ENCODE data around the gene RPTN. TPM values are rescaled to one million over a fixed set of nuclear protein-coding genes. Genes with fewer than 3 reads are reported as not detected.

Gene RPTN
- total RNA-seq, 1 donor from 2014 or later, result 0.09 TPM

DNA sequence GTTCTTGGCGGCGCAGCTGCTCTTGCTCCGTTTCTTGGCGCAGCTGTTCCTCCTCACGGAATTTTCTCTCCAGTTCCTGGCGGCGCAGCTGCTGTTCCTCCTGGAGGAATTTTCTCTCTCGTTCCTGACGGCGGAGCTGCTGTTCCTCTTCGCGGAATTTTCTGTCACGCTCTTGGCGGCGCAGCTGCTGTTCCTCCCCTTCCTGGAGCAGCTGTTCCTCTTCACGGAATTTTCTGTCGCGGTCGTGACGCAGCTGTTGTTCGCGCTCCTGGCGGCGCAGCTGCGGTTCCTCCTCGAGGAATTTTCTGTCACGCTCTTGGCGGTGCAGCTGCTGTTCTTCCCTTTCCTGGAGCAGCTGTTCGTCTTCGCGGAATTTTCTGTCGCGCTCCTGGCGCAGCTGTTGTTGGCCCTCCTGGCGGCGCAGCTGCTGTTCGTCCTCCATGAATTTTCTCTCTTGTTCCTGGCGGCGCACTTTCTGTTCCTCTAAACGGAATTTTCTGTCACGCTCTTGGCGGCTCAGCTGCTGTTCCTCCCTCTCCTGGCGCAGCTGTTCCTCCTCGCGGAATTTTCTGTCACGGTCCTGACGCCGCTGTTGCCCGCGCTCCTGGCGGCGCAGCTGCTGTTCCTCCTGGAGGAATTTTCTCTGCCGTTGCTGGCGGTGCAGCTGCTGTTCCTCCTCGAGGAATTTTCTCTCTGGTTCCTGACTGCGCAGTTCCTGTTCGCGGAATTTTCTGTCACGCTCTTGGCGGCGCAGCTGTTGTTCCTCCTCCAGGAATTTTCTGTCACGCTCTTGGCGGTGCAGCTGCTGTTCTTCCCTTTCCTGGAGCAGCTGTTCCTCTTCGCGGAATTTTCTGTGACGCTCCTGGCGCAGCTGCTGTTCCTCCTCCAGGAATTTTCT lies 50.8 kb downstream of the RPTN start:
- H3K4me3 Mint-ChIP-seq (ENCODE audit: unreplicated experiment), result no peak overlapping the region
- H3K9me3 Mint-ChIP-seq (ENCODE audit: unreplicated experiment), result peaks cover 11% of the 10 kb centered on the region
- Histone ChIP-seq H3K79me2 (ENCODE audit: insufficient read depth, low read length) (no peaks in the 10 kb centered on the region), H3K27ac (ENCODE audit: low read depth, low read length) (no peak overlapping the region), H2AFZ (ENCODE audit: low read depth, low read length) (peak overlapping the region; percentile 55), H3K4me3 (ENCODE audit: insufficient read depth, low read depth, low read length) (peak overlapping the region; percentile 27), H3K36me3 (ENCODE audit: insufficient read depth, low read length) (no peaks in the 10 kb centered on the region), H3K4me1 (ENCODE audit: insufficient read depth, low read length) (peaks cover 22% of the 10 kb centered on the region), H4K20me1 (ENCODE audit: insufficient read depth, low read length) (no peaks in the 10 kb centered on the region), H3K9me3 (ENCODE audit: insufficient read depth, low read depth, low read length) (peaks cover 15% of the 10 kb centered on the region), H3K9ac (ENCODE audit: low read length) (no peak overlapping the region), H3K27me3 (ENCODE audit: insufficient read depth, low read length) (peaks cover 75% of the 10 kb centered on the region), H3K4me2 (ENCODE audit: low read length) (peak overlapping the region; percentile 88)
- FAIRE-seq (no peak), DNase-seq (ENCODE audit: low read depth) (peak; percentile 48)
- no peaks in the 10 kb centered on the region for H3K36me3 Mint-ChIP-seq (ENCODE audit: low read depth, unreplicated experiment)
- H3K4me1 Mint-ChIP-seq (ENCODE audit: low read depth, unreplicated experiment), result peaks cover 4% of the 10 kb centered on the region
- TF ChIP-seq EZH2 (IDR thresholded peaks at IDR 0.05; ENCODE audit: insufficient read depth, low read length), result peak; percentile 28
- TF ChIP-seq, protein P1, sequence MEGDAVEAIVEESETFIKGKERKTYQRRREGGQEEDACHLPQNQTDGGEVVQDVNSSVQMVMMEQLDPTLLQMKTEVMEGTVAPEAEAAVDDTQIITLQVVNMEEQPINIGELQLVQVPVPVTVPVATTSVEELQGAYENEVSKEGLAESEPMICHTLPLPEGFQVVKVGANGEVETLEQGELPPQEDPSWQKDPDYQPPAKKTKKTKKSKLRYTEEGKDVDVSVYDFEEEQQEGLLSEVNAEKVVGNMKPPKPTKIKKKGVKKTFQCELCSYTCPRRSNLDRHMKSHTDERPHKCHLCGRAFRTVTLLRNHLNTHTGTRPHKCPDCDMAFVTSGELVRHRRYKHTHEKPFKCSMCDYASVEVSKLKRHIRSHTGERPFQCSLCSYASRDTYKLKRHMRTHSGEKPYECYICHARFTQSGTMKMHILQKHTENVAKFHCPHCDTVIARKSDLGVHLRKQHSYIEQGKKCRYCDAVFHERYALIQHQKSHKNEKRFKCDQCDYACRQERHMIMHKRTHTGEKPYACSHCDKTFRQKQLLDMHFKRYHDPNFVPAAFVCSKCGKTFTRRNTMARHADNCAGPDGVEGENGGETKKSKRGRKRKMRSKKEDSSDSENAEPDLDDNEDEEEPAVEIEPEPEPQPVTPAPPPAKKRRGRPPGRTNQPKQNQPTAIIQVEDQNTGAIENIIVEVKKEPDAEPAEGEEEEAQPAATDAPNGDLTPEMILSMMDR (IDR thresholded peaks at IDR 0.05; ENCODE audit: insufficient read depth, low read depth, low read length), result no peak
- H3K27ac Mint-ChIP-seq (ENCODE audit: unreplicated experiment), result no peak overlapping the region
- H3K27me3 Mint-ChIP-seq (ENCODE audit: low read depth, unreplicated experiment), result peaks cover 32% of the 10 kb centered on the region

DNA sequence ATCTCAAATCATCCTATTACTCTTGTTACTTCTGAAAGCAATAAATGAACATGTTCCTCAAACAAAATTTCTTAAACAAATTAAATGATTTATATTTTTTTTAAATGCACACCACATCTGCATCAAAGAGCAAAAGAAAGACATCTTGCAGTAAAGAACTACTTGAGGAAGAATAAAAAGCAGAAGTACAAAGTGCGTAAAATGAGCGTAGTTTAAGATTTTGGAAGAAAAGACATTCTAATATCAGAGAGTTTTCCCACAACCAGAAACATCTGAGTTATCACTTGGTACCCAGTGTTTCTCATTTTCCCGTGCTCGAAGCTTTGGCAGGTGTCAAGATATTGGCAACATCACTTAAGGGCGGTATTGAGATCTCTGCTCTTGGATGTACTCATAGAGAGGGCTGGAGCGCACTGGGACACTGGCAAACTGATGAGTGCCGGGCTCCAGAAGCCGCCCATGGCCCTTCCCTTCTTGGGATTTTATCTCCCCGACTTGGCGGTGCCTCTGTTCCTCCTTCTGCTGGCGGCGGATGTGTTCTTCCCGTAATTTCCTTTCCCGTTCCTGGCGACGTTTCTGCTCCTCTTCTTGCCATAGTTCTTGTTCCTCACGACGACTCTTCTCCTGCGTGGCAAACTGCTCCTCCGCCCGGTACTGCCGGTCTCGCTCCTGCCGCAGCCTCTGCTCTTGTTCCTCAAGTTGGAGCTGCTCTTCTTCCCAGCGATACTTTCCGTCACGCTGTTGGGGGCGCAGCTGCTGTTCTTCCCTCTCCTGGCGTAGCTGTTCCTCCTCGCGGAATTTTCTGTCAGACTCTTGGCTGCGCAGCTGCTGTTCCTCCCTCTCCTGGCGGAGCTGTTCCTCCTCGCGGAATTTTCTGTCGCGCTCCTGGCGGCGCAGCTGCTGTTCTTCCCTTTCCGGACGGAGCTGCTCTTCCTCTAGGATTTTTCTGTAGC lies 51.7 kb downstream of the RPTN start:
- FAIRE-seq, result no peak
- H3K4me3 Mint-ChIP-seq (ENCODE audit: unreplicated experiment), result no peak overlapping the region
- H3K9me3 ChIP-seq (ENCODE audit: insufficient read depth, low read depth, low read length), result peaks cover 13% of the 10 kb centered on the region
- H3K27me3 ChIP-seq (ENCODE audit: insufficient read depth, low read length), result peaks cover 69% of the 10 kb centered on the region
- H3K27me3 Mint-ChIP-seq (ENCODE audit: low read depth, unreplicated experiment), result peaks cover 39% of the 10 kb centered on the region
- TF ChIP-seq EZH2 (IDR thresholded peaks at IDR 0.05; ENCODE audit: insufficient read depth, low read length), result no peak
- TF ChIP-seq, protein P1 (IDR thresholded peaks at IDR 0.05; ENCODE audit: insufficient read depth, low read depth, low read length), result no peak
- H3K9ac ChIP-seq (ENCODE audit: low read length), result no peak overlapping the region
- peak overlapping the region; percentile 27 for H3K4me3 ChIP-seq (ENCODE audit: insufficient read depth, low read depth, low read length)
- no peak for DNase-seq (ENCODE audit: low read depth)
- peak overlapping the region; percentile 55 for H2AFZ ChIP-seq (ENCODE audit: low read depth, low read length)
- H4K20me1 ChIP-seq (ENCODE audit: insufficient read depth, low read length), result no peaks in the 10 kb centered on the region
- H3K4me2 ChIP-seq (ENCODE audit: low read length), result peak overlapping the region; percentile 88
- peak overlapping the region; percentile 55 for H3K27ac Mint-ChIP-seq (ENCODE audit: unreplicated experiment)
- no peaks in the 10 kb centered on the region for H3K36me3 ChIP-seq (ENCODE audit: insufficient read depth, low read length)
- no peaks in the 10 kb centered on the region for H3K79me2 ChIP-seq (ENCODE audit: insufficient read depth, low read length)
- no peak overlapping the region for H3K27ac ChIP-seq (ENCODE audit: low read depth, low read length)
- H3K9me3 Mint-ChIP-seq (ENCODE audit: unreplicated experiment), result peaks cover 11% of the 10 kb centered on the region
- peaks cover 20% of the 10 kb centered on the region for H3K4me1 ChIP-seq (ENCODE audit: insufficient read depth, low read length)
- no peaks in the 10 kb centered on the region for H3K36me3 Mint-ChIP-seq (ENCODE audit: low read depth, unreplicated experiment)
- peaks cover 4% of the 10 kb centered on the region for H3K4me1 Mint-ChIP-seq (ENCODE audit: low read depth, unreplicated experiment)
